ENCODE results near the gene LBP.

- TF ChIP-seq ELF4 (IDR thresholded peaks at IDR 0.05) (no peak), SP1 (IDR thresholded peaks at IDR 0.05) (no peak), FOXM1 (IDR thresholded peaks at IDR 0.05; ENCODE audit: borderline replicate concordance) (no peak), ARNT (IDR thresholded peaks at IDR 0.05) (no peak), ZNF384 (IDR thresholded peaks at IDR 0.05) (no peak), BHLHE40 (IDR thresholded peaks at IDR 0.05; ENCODE audit: borderline replicate concordance) (no peak), FOXK2 (IDR thresholded peaks at IDR 0.05) (no peak), HDGF (IDR thresholded peaks at IDR 0.05; ENCODE audit: borderline replicate concordance) (no peak), LEF1 (IDR thresholded peaks at IDR 0.05; ENCODE audit: borderline replicate concordance) (no peak), CTBP1 (IDR thresholded peaks at IDR 0.05; ENCODE audit: borderline replicate concordance) (no peak), FOXA1 (IDR thresholded peaks at IDR 0.05) (no peak)
Measured at GRCh38 chr20:38305541-38305940, 40.7 kb upstream of the LBP start.
